HFFc6 (cell line): Measurements from ENCODE around the gene DBH. TPM values are rescaled to one million over a fixed set of nuclear protein-coding genes. Genes with fewer than 3 reads are reported as not detected.

Experiments used
- DNase-seq: peaks from one replicate; pipeline ENCODE4 v3.0.0-alpha.2; 2018
- H3K27ac Mint-ChIP-seq: 2 replicates; pipeline ENCODE4 v1.8.0; 2020; ENCODE audit warnings: mild to moderate bottlenecking, mixed read lengths
- H3K27me3 Mint-ChIP-seq: 2 replicates; pipeline ENCODE4 v1.8.0; 2021; ENCODE audit warnings: mild to moderate bottlenecking, moderate library complexity, mixed read lengths; ENCODE audit not compliant: insufficient read depth
- H3K36me3 Mint-ChIP-seq: 2 replicates; pipeline ENCODE4 v1.8.0; 2021; ENCODE audit warnings: low read depth, mixed read lengths
- H3K4me1 Mint-ChIP-seq: 2 replicates; pipeline ENCODE4 v1.8.0; 2020; ENCODE audit warnings: low read depth, mixed read lengths
- H3K4me3 Mint-ChIP-seq: 2 replicates; pipeline ENCODE4 v1.8.0; 2020; ENCODE audit warnings: mild to moderate bottlenecking, moderate library complexity, mixed read lengths
- H3K9me3 Mint-ChIP-seq: 2 replicates; pipeline ENCODE4 v1.8.0; 2020; ENCODE audit warnings: mild to moderate bottlenecking, mixed read lengths
- CTCF ChIP-seq: fragments of 200-600 bp; sonication (generic); IDR thresholded peaks from 2 replicates; pipeline ENCODE4 v1.5.0; 2021; ENCODE audit warnings: antibody characterized with exemption, mild to moderate bottlenecking
- total RNA-seq, 6 experiments: library from RNA; stranded (reverse); fragmentation: NEBNext Ultra II Directional; extraction: Animal tissue kit (Norgen Biotek cat#: 25700); gene quantifications; 2 replicates in 1 of 6; 3 replicates in 5 of 6; pipeline ENCODE4 v1.2.3, GENCODE V29; 2021

The DBH gene
- total RNA-seq, 6 experiments from 2014 or later, result not detected

GRCh38 chr9:133595910-133596309 lies 40.3 kb upstream of the DBH start:
- TF ChIP-seq CTCF, result no peak
- Mint-ChIP-seq H3K36me3 (peaks cover 15% of the 10 kb centered on the region), H3K4me1 (no peaks in the 10 kb centered on the region), H3K4me3 (no peak overlapping the region), H3K9me3 (peaks cover 22% of the 10 kb centered on the region), H3K27ac (no peak overlapping the region), H3K27me3 (peaks cover 16% of the 10 kb centered on the region)
- no peak for DNase-seq

- TF ChIP-seq CTCF, result no peak
- H3K27me3 Mint-ChIP-seq, result peaks cover 22% of the 10 kb centered on the region
- no peak overlapping the region for H3K4me3 Mint-ChIP-seq
- no peak overlapping the region for H3K27ac Mint-ChIP-seq
- peaks cover 22% of the 10 kb centered on the region for H3K9me3 Mint-ChIP-seq
- H3K4me1 Mint-ChIP-seq, result no peaks in the 10 kb centered on the region
- DNase-seq, result no peak
- H3K36me3 Mint-ChIP-seq, result peaks cover 15% of the 10 kb centered on the region
Measured at GRCh38 chr9:133597316-133597957, 38.7 kb upstream of the DBH start.

DNA sequence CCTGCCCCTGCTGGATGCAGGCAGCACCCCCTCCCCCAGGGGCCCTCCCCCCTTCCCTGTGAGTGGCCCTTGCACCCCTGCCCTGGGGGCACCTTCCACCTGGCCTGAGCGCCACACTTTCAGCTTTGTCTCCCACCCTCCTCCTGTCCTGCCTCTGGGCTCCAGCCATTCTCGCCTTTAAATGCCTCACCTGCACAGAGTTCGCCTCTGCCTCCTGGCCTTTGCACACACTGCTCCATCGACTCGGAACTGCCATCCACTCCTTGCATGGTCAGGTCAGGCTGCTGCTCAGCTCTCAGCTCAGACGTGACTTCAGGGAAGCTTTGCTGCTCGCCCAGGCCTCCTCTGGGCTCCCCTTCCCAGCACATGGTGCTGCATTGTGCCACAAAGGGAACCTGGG lies 37.2 kb upstream of the DBH start:
- no peak for DNase-seq
- H3K9me3 Mint-ChIP-seq, result peaks cover 22% of the 10 kb centered on the region
- no peak overlapping the region for H3K27ac Mint-ChIP-seq
- no peaks in the 10 kb centered on the region for H3K4me1 Mint-ChIP-seq
- TF ChIP-seq CTCF, result no peak
- peaks cover 29% of the 10 kb centered on the region for H3K27me3 Mint-ChIP-seq
- no peak overlapping the region for H3K4me3 Mint-ChIP-seq
- peaks cover 15% of the 10 kb centered on the region for H3K36me3 Mint-ChIP-seq

DNA sequence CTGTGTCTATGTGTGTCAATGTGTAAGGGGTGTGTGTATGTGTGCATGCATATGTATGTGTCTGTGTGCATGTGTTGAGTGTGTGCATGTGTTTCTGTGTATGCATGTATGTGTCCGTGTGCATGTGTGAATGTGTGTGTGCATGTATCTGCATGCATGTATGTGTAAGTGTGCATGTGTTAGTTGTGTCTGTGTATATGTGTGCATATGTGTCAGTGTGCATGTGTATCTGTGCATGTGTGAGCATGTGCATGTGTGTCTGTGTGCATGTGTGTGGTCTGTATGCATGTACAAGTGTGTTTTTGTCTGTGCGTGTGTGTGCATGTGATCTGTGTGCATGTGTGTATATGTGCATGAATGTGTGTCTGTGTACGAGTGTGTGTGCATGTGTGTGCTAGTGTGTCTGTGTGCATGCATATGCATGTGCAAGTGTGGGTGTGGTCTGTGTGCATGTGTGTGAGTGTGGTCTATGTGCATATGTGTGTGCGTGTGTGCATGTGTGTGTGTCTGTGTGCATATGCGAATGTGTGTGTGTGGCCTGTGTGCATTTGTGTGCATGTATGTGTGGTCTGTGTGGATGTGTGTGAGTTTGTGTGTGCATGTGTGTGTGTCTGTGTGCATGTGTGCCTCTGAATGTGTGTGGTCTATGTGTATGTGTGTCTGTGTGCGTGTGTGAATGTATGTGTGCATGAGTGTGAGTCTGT lies 36.5 kb upstream of the DBH start:
- no peak overlapping the region for H3K27ac Mint-ChIP-seq
- H3K4me3 Mint-ChIP-seq, result no peak overlapping the region
- H3K9me3 Mint-ChIP-seq, result peaks cover 22% of the 10 kb centered on the region
- no peak for DNase-seq
- H3K27me3 Mint-ChIP-seq, result peaks cover 27% of the 10 kb centered on the region
- H3K4me1 Mint-ChIP-seq, result no peaks in the 10 kb centered on the region
- no peak for TF ChIP-seq CTCF
- H3K36me3 Mint-ChIP-seq, result peaks cover 15% of the 10 kb centered on the region

DNA sequence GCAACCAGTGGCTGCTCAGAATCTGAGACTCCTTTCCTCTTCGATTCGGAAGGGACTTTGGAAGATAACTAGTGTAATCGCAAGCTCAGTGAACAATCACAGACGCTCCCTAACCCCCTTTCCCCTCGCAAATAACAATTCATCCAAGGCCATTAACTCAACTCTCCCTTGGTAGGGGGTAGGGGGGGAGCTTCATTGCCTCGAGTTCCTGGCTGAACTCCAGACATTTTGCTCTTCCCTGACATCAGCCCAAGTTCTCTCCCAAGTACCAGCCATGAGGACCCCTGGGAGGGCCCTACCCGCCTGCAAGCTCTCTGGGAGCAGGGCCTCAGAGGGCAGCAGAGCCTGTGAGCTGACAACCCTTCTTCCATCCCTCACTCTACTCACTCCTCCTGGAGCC lies 35.4 kb upstream of the DBH start:
- H3K9me3 Mint-ChIP-seq, result peaks cover 22% of the 10 kb centered on the region
- H3K4me1 Mint-ChIP-seq, result no peaks in the 10 kb centered on the region
- H3K27ac Mint-ChIP-seq, result no peak overlapping the region
- peaks cover 28% of the 10 kb centered on the region for H3K27me3 Mint-ChIP-seq
- no peak for TF ChIP-seq CTCF
- DNase-seq, result no peak
- peaks cover 15% of the 10 kb centered on the region for H3K36me3 Mint-ChIP-seq
- H3K4me3 Mint-ChIP-seq, result no peak overlapping the region
